ENCODE data around the gene AATF. TPM values are rescaled to one million over a fixed set of nuclear protein-coding genes. Genes with fewer than 3 reads are reported as not detected.
A peak's percentile ranks its signal among the peaks of the same experiment; 100 is the strongest.

The AATF gene
- total and polyA plus RNA-seq, 2 of the 8 experiments (the other 6 are each of a cell fraction or from before 2014, with no cell fraction given) = 20.1 to 62.8 TPM

GRCh38 chr17:36910513-36910912 is 38.2 kb upstream of the AATF start:
- Histone ChIP-seq H3K79me2 (ENCODE audit: control insufficient read depth in 1 of 2, insufficient read depth in 2 of 2, low read length in 2 of 2) (no peaks in the 10 kb centered on the region), H3K23me2 (ENCODE audit: low read depth, low read length) (no peaks in the 10 kb centered on the region), H4K91ac (replicated peaks; ENCODE audit: insufficient read length, low read length) (no peak overlapping the region), H2BK15ac (ENCODE audit: low read length) (no peak overlapping the region), H3K36me3 (ENCODE audit: control insufficient read depth in 2 of 4, insufficient read depth in 4 of 4, low read length in 3 of 4) (no peaks in the 10 kb centered on the region; a peak in 1 of 8 replicates), H3K9ac (replicated peaks in 1 of 4; ENCODE audit: extremely low read depth in 1 of 4, low read depth in 3 of 4, low read length in 3 of 4) (no peak overlapping the region), H4K5ac (ENCODE audit: insufficient read length, low read depth, low read length) (no peak overlapping the region), H3K4me3 (ENCODE audit: extremely low read depth in 1 of 4, insufficient read depth in 2 of 4, low read depth in 3 of 4, low read length in 4 of 4) (no peak overlapping the region), H3K27me3 (replicated peaks in 1 of 4; ENCODE audit: control insufficient read depth in 3 of 4, extremely low read depth in 1 of 4, insufficient read depth in 3 of 4, low read length in 3 of 4) (no peaks in the 10 kb centered on the region), H3K23ac (ENCODE audit: insufficient read length) (no peak overlapping the region), H2BK12ac (ENCODE audit: low read depth, low read length) (no peak overlapping the region), H3K27ac (ENCODE audit: low read depth, low read length) (no peak overlapping the region), H2AFZ (ENCODE audit: low read length) (no peak overlapping the region), H3K56ac (replicated peaks; ENCODE audit: insufficient read length, low read depth, low read length) (no peak overlapping the region), H3K18ac (ENCODE audit: extremely low read depth, low read length) (no peak overlapping the region), H3K14ac (ENCODE audit: insufficient read length) (no peak overlapping the region), H3K79me1 (ENCODE audit: low read depth, low read length) (no peaks in the 10 kb centered on the region), H3K4me1 (replicated peaks in 1 of 4; ENCODE audit: control insufficient read depth in 3 of 4, insufficient read depth in 4 of 4, low read length in 3 of 4) (no peaks in the 10 kb centered on the region; a peak in 1 of 7 replicates), H2AK5ac (ENCODE audit: low read depth, low read length) (peak overlapping the region; percentile 61; the same call in 1 of the 2 replicates), H3K4me2 (ENCODE audit: insufficient read depth in 1 of 2, low read depth in 2 of 2, low read length in 2 of 2) (no peak overlapping the region), H4K8ac (ENCODE audit: extremely low read depth, insufficient read depth, low read length) (no peak overlapping the region), H2BK120ac (replicated peaks; ENCODE audit: low read depth, low read length) (no peak overlapping the region), H2BK5ac (ENCODE audit: low read depth, low read length) (no peak overlapping the region), H3K9me3 (ENCODE audit: insufficient read depth in 2 of 2, low read depth in 1 of 2, low read length in 1 of 2) (no peaks in the 10 kb centered on the region), H2BK20ac (ENCODE audit: low read length) (no peak overlapping the region), H4K20me1 (replicated peaks in 1 of 2; ENCODE audit: control insufficient read depth in 1 of 2, insufficient read depth in 2 of 2, low read length in 2 of 2) (no peaks in the 10 kb centered on the region), H3K4ac (replicated peaks; ENCODE audit: insufficient read length, low read depth, low read length) (no peak overlapping the region)
- 78% methylated on average over 5 of the region's 5 CpGs; no CpG with 5 or more reads in 1 of the 2 experiments for WGBS, 2 experiments (ENCODE audit: extremely low coverage in 1 of 2, insufficient coverage in 1 of 2, insufficient read length in 1 of 2, insufficient replicate concordance in 2 of 2, low coverage in 1 of 2, low lambda C conversion rate in 2 of 2, missing lambda C conversion rate in 1 of 2)
- peak; percentile 88; the same call in 1 of the 2 replicates for TF ChIP-seq KDM1A (IDR thresholded peaks at IDR 0.05; ENCODE audit: borderline replicate concordance, low read length)
- no peak for TF ChIP-seq TAF7 (optimal IDR thresholded peaks at IDR 0.05; ENCODE audit: borderline replicate concordance, low read depth, low read length)
- FAIRE-seq (no peak), DNase-seq (ENCODE audit: low read depth in 1 of 2, low spot score in 2 of 2) (no peak)
- CTCF ChIA-PET (ENCODE audit: partially characterized antibody) = no interaction called here
- POLR2A ChIA-PET (ENCODE audit: partially characterized antibody) = no interaction called here

Measured in H1 (cell line).